K562 (cell line): Measurements from ENCODE around the gene VPREB1. TPM values are rescaled to one million over a fixed set of nuclear protein-coding genes. Genes with fewer than 3 reads are reported as not detected.
A peak's percentile ranks its signal among the peaks of the same experiment; 100 is the strongest.

Experiments
- BRCA1 ChIP-seq, 2 experiments: fragments of 450-650 bp in 1 of 2; sonication (generic) in 1 of 2; formaldehyde crosslinking in 1 of 2; IDR thresholded peaks; 2 replicates each; pipeline versions ENCODE4 v1.5.0 to v1.6.1; 2017 to 2020; ENCODE audit warnings: mild to moderate bottlenecking in 1 of 2, missing genetic modification reagents in 1 of 2
- ETS2 ChIP-seq: IDR thresholded peaks from 2 replicates; pipeline ENCODE4 v1.6.1; 2016; ENCODE audit warnings: borderline replicate concordance, missing genetic modification characterization, mild to moderate bottlenecking, moderate library complexity, missing compliant biosample characterization; ENCODE audit not compliant: poor library complexity, severe bottlenecking
- GTF2E2 ChIP-seq: fragments of 200-800 bp; sonication (Bioruptor generic); IDR thresholded peaks from 2 replicates; pipeline ENCODE4 v1.6.1; 2016; ENCODE audit warnings: missing genetic modification characterization, missing compliant biosample characterization
- HMGXB4 ChIP-seq: sonication (generic); formaldehyde crosslinking; IDR thresholded peaks from 2 replicates; pipeline ENCODE4 v1.8.1; 2023; ENCODE audit warnings: mild to moderate bottlenecking, missing genetic modification reagents
- IFI16 ChIP-seq: fragments of 250-450 bp; sonication (Bioruptor Pico); IDR thresholded peaks from 2 replicates; pipeline ENCODE4 v2.1.2; 2022; ENCODE audit warnings: mild to moderate bottlenecking, inconsistent platforms
- PTTG1 ChIP-seq: fragments of 450-650 bp; IDR thresholded peaks from 2 replicates; pipeline ENCODE4 v1.6.1; 2016; ENCODE audit warnings: low read depth, mild to moderate bottlenecking, missing genetic modification characterization, missing compliant biosample characterization
- RERE ChIP-seq: sonication (generic); formaldehyde crosslinking; IDR thresholded peaks from 2 replicates; pipeline ENCODE4 v1.8.0; 2023; ENCODE audit warnings: missing genetic modification reagents, mild to moderate bottlenecking, borderline replicate concordance
- SETDB1 ChIP-seq: IDR thresholded peaks from one replicate; pipeline ENCODE4 v1.6.1; 2012; ENCODE audit warnings: low read length, control low read depth, inconsistent platforms
- polyA plus RNA-seq, 8 experiments: library from polyadenylated mRNA; depleted of rRNA in 4 of 8; stranded (reverse) in 5 of 8; unstranded in 3 of 8; fragments of >200 nt; fragmentation: Nextera tagmentation in 2 of 8; fragmentation: Illumina TruSeq in 1 of 8; extraction: Ambion mirVana in 2 of 8; extraction: Trizol in 1 of 8; gene quantifications; 2 replicates each; pipeline versions ENCODE4 v1.2.1 to v1.2.3, GENCODE V29; 2011 to 2014; ENCODE audit warnings: inconsistent platforms in 1 of 8, missing spikeins in 1 of 8
- total RNA-seq, 7 experiments: library from RNA; depleted of rRNA in 6 of 7; stranded (reverse); fragments of >200 nt in 6 of 7; fragmentation: Illumina TruSeq in 2 of 7; extraction: Trizol in 2 of 7; gene quantifications; 2 replicates each; pipeline versions ENCODE4 v1.2.1 to v1.2.3, GENCODE V29; 2011 to 2021; ENCODE audit warnings: low replicate concordance in 1 of 7

VPREB1 gene
- total and polyA plus RNA-seq, 9 of the 15 experiments (the other 6 are each of a cell fraction or from before 2014, with no cell fraction given), result not detected

GRCh38 chr22:22200569-22201184 is 43.9 kb upstream of the VPREB1 start (continued):
- TF ChIP-seq BRCA1 (IDR thresholded peaks at IDR 0.05), result no peak
- TF ChIP-seq BRCA1 (CRISPR knock-in tag; IDR thresholded peaks at IDR 0.05), result peak; percentile 84; the same call in 1 of the 2 replicates
- 0 out of 2 replicates have a peak, but pooled peaks have one; percentile 83 for TF ChIP-seq RERE (CRISPR knock-in tag)
- no peak for TF ChIP-seq PTTG1 (tag)
- no peak; the same call in 1 of the 2 replicates for TF ChIP-seq HMGXB4 (CRISPR knock-in tag)
- peak; percentile 24 for TF ChIP-seq SETDB1
- no peak for TF ChIP-seq IFI16 (CRISPR knock-in tag)
- no peak for TF ChIP-seq ETS2 (tag)
- no peak for TF ChIP-seq GTF2E2
